ENCODE measurements around the gene ARHGAP10.
"Not testable (repeated sequence)": the region's sequence is repeated elsewhere in the genome, so short reads cannot be mapped to it uniquely, and the experiment has no call there.

Gene ARHGAP10

DNA sequence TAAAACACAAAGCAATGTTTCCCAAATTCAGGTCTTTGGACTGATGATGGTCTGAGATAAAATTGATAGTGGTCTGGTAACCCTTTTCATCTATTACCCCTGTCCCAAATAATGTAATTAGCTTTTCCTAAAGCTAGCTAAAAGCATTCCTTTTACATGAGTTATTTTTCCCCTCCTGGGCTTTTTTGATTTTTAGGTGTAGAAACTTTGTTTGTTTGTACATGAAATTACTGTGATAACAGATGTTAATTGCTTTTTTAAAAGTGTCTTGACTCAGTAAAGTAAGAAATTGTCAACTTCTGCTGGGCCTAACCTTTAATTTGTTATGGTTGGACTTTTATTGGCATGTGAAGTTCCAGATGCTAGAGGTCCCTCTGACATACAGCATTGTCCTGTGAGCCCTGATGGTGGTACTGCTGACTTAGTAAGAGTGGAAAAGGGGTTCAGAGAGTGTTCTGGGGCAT is 145.5 kb downstream of the ARHGAP10 start:
- H3K9me3 Mint-ChIP-seq = no peaks in the 10 kb centered on the region
- H3K4me1 Mint-ChIP-seq (ENCODE audit: low read depth) = no peaks in the 10 kb centered on the region
- no peak overlapping the region for H3K4me3 Mint-ChIP-seq
- peaks cover 4% of the 10 kb centered on the region for H3K36me3 Mint-ChIP-seq (ENCODE audit: low read depth)
- no peak overlapping the region for H3K27ac Mint-ChIP-seq
- no peaks in the 10 kb centered on the region for H3K27me3 Mint-ChIP-seq

DNA sequence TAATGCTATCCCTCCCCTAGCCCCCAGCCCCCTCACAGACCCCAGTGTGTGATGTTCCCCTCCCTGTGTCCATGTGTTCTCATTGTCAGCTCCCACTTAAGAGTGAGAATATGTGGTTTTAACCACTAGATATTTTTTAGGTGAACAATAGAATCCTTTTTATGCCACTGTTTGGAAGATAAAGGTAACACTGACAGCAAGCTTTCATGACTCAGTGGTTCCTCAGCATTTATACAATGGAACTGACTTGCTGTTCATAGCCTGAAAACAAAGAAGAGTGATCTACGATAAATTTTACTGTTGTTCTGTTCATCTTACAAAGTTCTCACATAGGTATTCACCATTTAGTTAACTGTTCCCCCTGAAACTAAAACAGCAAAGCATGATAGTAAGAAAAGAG is 147.8 kb downstream of the ARHGAP10 start:
- Mint-ChIP-seq H3K4me3 (no peak overlapping the region), H3K27me3 (no peaks in the 10 kb centered on the region), H3K9me3 (peaks cover 3% of the 10 kb centered on the region), H3K4me1 (ENCODE audit: low read depth) (no peaks in the 10 kb centered on the region), H3K36me3 (ENCODE audit: low read depth) (peaks cover 7% of the 10 kb centered on the region), H3K27ac (no peak overlapping the region)

DNA sequence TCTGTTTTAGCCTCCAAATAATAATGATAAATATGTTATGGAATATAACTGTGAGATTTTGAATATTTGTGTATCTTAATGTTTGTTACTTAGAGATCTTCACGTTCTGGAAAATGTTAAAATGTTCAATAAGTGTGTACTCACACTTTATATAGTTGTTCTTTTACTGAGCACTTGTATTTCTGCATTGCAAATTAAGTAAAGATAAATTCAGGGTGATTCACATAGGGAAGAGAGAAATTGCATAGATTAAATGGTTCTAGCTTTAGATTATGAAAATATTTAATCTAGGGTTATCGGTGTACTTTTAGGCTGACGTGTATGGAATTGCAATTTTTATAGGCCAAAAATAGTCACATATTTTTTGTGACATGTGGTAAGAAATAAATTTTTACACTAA is 148.6 kb downstream of the ARHGAP10 start:
- H3K27me3 Mint-ChIP-seq = no peaks in the 10 kb centered on the region
- no peak overlapping the region for H3K4me3 Mint-ChIP-seq
- no peaks in the 10 kb centered on the region for H3K4me1 Mint-ChIP-seq (ENCODE audit: low read depth)
- H3K27ac Mint-ChIP-seq = no peak overlapping the region
- H3K9me3 Mint-ChIP-seq = peaks cover 11% of the 10 kb centered on the region
- H3K36me3 Mint-ChIP-seq (ENCODE audit: low read depth) = peaks cover 16% of the 10 kb centered on the region

DNA sequence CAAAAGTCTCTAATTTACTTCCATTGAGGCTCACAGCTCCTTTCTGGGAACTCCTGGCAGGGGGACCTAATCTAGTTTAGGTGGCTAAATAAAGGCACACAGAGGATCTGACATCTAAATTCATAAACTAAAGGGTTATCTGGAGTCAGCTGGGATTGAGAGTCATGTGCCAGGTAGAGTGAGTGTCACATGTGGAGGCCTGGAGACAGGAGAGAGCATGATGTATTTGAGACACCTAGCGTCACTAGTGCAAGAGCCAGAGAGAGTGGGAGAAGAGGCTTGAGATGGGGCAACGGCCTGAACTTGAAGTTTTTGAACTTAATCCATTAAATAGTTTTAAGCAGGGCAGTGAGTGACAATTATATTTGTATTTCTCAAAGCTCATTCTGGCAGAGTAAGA is 152.6 kb downstream of the ARHGAP10 start:
- Mint-ChIP-seq H3K27ac (no peak overlapping the region), H3K9me3 (peaks cover 13% of the 10 kb centered on the region), H3K4me1 (ENCODE audit: low read depth) (no peaks in the 10 kb centered on the region), H3K36me3 (ENCODE audit: low read depth) (peaks cover 24% of the 10 kb centered on the region), H3K27me3 (no peaks in the 10 kb centered on the region), H3K4me3 (no peak overlapping the region)

DNA sequence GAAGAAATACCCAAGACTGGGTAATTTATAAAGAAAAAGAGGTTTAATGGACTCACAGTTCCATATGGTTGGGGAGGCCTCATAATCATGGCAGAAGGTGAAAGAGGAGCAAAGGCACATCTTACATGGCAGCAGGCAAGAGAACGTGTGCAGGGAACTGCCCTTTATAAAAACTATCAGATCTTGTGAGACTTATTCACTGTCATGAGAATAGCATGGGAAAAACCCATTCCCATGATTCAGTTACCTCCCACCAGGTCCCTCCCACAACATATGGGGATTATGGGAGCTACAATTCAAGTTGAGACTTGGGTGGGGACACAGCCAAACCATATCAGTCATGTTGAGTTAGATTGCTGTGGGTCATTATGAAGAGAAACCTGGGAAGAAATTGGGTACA is 153.3 kb downstream of the ARHGAP10 start:
- H3K27me3 Mint-ChIP-seq; H3K27ac Mint-ChIP-seq; H3K4me1 Mint-ChIP-seq (ENCODE audit: low read depth); H3K4me3 Mint-ChIP-seq: not testable (repeated sequence)
- Mint-ChIP-seq H3K9me3 (peaks cover 13% of the 10 kb centered on the region), H3K36me3 (ENCODE audit: low read depth) (peaks cover 24% of the 10 kb centered on the region)

DNA sequence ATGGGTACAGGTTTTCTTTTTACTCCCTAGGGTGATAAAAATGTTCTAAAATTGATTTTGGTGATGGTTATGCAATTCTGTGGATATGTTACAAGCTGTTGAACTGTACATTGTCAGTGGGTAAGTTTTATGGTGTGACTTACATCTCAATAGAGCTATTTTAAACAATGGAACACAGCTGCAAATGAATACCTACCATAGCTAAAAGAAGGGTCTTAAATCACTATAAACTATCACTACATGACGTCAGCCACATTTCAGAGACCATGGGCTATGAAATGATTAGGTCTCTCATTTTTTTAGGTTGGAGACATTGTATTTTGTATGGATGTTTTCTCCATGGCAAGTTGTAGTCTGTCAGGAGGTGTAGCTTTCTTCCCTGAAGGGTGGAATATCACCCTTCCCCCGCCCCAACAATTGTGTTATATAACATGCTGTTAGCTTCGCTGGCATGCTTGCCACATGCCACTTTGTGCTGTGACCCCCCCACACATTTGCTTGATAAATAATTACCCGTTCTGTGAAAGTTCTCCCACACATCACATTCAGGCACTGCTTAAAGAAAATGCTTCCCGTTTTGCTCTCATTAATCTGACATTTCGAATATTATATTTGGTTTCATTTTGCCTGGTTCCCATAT is 159.7 kb downstream of the ARHGAP10 start:
- Mint-ChIP-seq H3K27ac (no peak overlapping the region), H3K27me3 (no peaks in the 10 kb centered on the region), H3K4me1 (ENCODE audit: low read depth) (no peaks in the 10 kb centered on the region), H3K36me3 (ENCODE audit: low read depth) (peaks cover 9% of the 10 kb centered on the region), H3K9me3 (peaks cover 25% of the 10 kb centered on the region), H3K4me3 (no peak overlapping the region)

DNA sequence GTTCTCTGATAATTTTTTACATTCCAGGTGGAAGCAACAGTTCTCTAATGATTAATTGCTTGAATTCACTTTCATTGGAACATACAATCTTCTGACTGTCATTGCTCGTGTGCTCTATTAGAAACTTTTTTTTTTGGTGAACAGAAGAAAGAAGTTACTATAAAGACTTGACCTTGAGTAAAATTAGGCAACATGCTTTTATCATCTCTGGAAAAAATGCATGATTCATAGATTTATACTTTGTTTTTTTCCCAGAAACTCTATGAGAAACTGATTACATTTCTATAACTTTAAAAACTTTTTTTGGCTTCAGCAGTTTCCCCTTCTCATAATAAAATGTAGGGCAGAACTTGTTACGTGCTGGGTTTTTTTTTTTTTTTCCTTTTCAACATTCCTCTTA is 167.6 kb downstream of the ARHGAP10 start:
- peaks cover 16% of the 10 kb centered on the region for H3K36me3 Mint-ChIP-seq (ENCODE audit: low read depth)
- no peaks in the 10 kb centered on the region for H3K27me3 Mint-ChIP-seq
- peaks cover 14% of the 10 kb centered on the region for H3K9me3 Mint-ChIP-seq
- H3K4me3 Mint-ChIP-seq = no peak overlapping the region
- no peaks in the 10 kb centered on the region for H3K4me1 Mint-ChIP-seq (ENCODE audit: low read depth)
- no peak overlapping the region for H3K27ac Mint-ChIP-seq

DNA sequence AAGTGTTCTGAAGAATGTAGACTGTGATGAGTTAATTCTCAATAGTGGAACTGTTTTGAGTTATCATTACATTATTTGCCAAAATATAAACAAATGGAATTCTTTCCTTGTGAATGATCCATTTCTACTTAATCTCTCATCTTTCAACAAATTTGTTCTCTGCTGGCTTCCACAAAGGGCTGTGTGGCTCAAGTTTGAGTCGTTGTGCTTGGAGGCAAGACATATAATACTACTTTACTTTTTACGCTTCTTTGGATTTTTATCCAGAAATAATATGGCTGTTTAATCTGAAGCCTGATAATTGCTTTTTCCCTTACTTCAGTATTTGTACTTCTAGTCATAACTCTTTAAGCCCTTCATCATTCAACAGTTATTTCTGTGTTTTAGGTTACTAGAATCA is 169.5 kb downstream of the ARHGAP10 start:
- peaks cover 13% of the 10 kb centered on the region for H3K9me3 Mint-ChIP-seq
- no peaks in the 10 kb centered on the region for H3K27me3 Mint-ChIP-seq
- no peaks in the 10 kb centered on the region for H3K4me1 Mint-ChIP-seq (ENCODE audit: low read depth)
- H3K4me3 Mint-ChIP-seq = no peak overlapping the region
- H3K27ac Mint-ChIP-seq = no peak overlapping the region
- peaks cover 12% of the 10 kb centered on the region for H3K36me3 Mint-ChIP-seq (ENCODE audit: low read depth)

DNA sequence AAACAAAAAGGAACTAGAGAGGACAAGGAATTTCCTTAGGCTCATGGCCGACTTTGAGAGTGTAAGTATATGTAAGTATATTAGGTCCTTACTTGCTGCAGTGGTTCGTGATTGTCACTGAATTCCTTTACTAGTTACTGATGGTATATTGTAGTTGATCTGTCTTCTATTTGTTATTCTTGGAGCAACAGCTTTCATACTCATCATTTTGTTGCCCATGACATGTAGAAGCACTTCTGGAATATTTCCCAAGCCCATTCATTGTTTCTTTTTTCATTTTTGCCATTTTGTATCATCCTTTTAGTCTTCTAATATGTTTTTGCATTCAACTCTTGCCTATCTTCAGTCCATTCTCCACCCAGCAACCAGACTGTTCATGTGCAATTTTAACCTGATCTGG is 170.0 kb downstream of the ARHGAP10 start:
- H3K9me3 Mint-ChIP-seq = peaks cover 13% of the 10 kb centered on the region
- peaks cover 12% of the 10 kb centered on the region for H3K36me3 Mint-ChIP-seq (ENCODE audit: low read depth)
- H3K27ac Mint-ChIP-seq = no peak overlapping the region
- H3K27me3 Mint-ChIP-seq = no peaks in the 10 kb centered on the region
- no peaks in the 10 kb centered on the region for H3K4me1 Mint-ChIP-seq (ENCODE audit: low read depth)
- no peak overlapping the region for H3K4me3 Mint-ChIP-seq

DNA sequence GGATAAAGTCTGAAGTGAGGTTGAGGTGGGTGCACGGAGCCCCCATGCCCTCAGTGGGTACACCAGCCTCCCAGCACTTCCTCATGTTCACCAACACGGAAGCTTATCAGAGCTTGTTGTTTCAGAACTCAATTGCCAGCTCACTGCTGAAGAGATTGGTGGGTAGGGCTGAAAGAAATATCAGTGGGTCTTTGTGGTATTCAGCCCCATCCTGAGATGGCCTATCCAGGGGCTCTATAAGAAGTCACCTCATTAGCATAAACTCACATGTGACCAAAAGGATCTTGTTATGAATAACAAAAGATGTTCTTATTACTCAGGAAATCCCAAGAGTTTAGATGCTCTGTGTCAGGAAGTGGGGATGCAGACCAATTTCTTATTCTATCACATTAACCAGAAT is 177.3 kb downstream of the ARHGAP10 start:
- peaks cover 5% of the 10 kb centered on the region for H3K9me3 Mint-ChIP-seq
- H3K27me3 Mint-ChIP-seq = no peaks in the 10 kb centered on the region
- H3K4me1 Mint-ChIP-seq (ENCODE audit: low read depth) = no peaks in the 10 kb centered on the region
- peaks cover 4% of the 10 kb centered on the region for H3K36me3 Mint-ChIP-seq (ENCODE audit: low read depth)
- no peak overlapping the region for H3K27ac Mint-ChIP-seq
- H3K4me3 Mint-ChIP-seq = no peak overlapping the region

DNA sequence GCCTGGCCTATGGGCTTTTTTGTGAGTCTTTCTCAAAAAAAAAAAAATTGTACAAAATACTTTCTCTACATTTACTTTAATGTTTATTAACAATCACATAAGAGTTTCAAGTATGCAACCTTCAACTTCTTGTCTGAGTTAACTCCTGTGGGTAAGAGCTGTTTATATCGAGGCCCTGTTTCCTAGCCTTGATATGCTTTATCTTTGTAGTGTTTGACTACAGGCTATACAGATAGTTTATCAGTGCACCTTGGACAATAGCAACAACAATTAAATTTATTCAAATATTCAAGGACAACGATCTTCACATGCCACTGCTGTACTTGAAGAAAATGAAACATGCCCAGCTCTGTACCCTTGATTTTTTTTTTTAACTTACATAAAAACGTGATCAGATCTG is 178.4 kb downstream of the ARHGAP10 start:
- Mint-ChIP-seq H3K4me3 (no peak overlapping the region), H3K27ac (no peak overlapping the region), H3K9me3 (peaks cover 5% of the 10 kb centered on the region), H3K27me3 (no peaks in the 10 kb centered on the region), H3K36me3 (ENCODE audit: low read depth) (peaks cover 4% of the 10 kb centered on the region), H3K4me1 (ENCODE audit: low read depth) (no peaks in the 10 kb centered on the region)

DNA sequence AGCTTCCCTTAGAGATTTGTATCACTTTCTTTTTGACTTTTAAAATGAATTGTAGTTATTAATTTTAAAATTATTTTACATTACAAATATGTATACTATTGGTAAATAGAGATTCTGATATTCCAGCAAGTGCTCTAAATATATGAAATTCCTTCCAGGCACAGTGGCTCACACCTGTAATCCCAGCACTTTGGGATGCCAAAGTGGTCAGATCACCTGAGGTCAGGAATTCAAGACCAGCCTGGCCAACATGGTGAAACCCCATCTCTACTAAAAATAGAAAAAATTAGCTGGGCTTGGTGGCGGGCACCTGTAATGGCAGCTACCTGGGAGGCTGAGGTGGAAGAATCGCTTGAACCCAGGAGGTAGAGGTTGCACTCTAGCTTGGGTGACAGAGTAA is 180.2 kb downstream of the ARHGAP10 start:
- H3K27me3 Mint-ChIP-seq; H3K27ac Mint-ChIP-seq; H3K36me3 Mint-ChIP-seq (ENCODE audit: low read depth); H3K4me3 Mint-ChIP-seq; H3K4me1 Mint-ChIP-seq (ENCODE audit: low read depth); H3K9me3 Mint-ChIP-seq: not testable (repeated sequence)

DNA sequence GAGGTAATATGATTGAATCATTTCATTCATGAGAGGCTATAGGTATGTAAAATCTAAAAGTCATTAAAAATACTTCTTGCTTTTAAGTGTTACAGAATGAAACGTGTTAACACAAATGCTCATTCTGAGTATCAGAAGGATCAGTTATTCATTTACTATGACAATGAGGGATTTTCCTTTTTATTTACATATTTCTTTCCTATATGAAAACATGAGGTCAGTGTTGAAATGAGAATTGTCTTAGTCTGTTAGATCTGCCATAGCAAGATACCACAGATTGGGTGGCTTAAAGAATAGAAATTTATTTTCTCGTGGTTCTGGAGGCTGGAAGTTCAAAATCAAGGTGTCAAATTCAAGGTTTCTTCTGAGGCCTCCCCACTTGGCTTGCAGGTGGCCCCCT is 181.2 kb downstream of the ARHGAP10 start:
- no peak overlapping the region for H3K4me3 Mint-ChIP-seq
- H3K4me1 Mint-ChIP-seq (ENCODE audit: low read depth) = no peaks in the 10 kb centered on the region
- no peaks in the 10 kb centered on the region for H3K9me3 Mint-ChIP-seq
- H3K36me3 Mint-ChIP-seq (ENCODE audit: low read depth) = peaks cover 4% of the 10 kb centered on the region
- H3K27me3 Mint-ChIP-seq = no peaks in the 10 kb centered on the region
- no peak overlapping the region for H3K27ac Mint-ChIP-seq

DNA sequence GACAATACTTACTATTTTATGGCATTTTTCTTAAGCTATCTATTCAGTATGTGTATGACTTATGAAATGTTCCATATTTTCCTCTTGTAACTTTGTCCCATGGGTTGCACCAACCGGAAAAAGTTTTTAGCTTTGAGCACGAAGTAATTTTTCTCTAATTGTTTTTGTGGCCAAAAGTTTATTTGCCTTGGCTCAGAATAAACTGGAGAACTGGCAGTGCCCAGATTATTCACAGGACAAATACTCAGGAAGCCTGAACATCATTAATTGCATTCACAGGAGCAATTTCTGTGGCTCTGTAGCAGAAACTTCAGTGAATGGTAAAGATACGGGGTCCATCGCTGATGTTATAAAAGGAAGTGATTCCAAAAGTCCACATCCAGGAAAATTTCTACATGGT is 184.5 kb downstream of the ARHGAP10 start:
- H3K27me3 Mint-ChIP-seq = no peaks in the 10 kb centered on the region

DNA sequence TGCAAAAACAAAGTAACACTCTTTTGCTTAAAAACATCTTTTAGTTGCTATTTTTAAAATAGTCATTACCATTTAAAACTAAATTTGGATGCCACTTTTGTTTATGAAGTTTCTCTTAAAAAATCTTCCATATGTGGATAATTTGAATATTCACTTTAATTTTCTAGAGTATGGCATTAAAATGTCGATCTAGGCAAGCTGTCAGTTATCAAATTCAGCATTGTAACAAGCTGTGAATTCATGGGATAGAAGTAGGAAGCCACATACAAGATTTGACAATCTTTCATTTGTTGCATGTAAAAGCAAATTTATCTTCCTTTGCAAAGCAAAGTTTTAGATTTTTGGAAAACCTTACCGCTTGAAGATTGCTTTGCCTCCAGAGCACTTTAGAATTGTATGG is 191.5 kb downstream of the ARHGAP10 start:
- H3K4me3 Mint-ChIP-seq = no peak overlapping the region
- no peaks in the 10 kb centered on the region for H3K36me3 Mint-ChIP-seq (ENCODE audit: low read depth)
- H3K4me1 Mint-ChIP-seq (ENCODE audit: low read depth) = no peaks in the 10 kb centered on the region
- no peak overlapping the region for H3K27ac Mint-ChIP-seq
- H3K9me3 Mint-ChIP-seq = no peaks in the 10 kb centered on the region
- H3K27me3 Mint-ChIP-seq = no peaks in the 10 kb centered on the region

More for the DNA sequence above, 184.5 kb downstream of the ARHGAP10 start:
- Mint-ChIP-seq H3K9me3 (no peaks in the 10 kb centered on the region), H3K4me3 (no peak overlapping the region), H3K4me1 (ENCODE audit: low read depth) (no peaks in the 10 kb centered on the region), H3K36me3 (ENCODE audit: low read depth) (peaks cover 4% of the 10 kb centered on the region), H3K27ac (no peak overlapping the region)

DNA sequence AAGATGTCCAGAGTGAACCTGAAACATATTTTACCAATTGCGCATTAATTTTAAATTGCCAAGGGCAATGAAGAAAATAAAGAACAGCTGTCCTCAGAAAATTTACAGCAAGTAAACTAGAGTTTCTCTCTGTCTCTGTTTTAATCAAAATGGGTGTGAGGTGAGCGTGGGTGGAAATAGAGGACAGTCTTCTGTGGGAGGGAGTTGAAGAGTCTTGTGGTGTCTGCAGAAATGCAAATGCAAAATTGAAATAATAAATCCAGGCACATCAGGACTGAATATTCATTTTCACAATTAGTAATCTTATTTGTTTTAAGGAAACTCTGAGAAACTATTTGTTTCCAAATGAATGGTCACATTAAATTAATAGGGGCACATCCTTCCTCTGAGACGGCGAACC is 192.0 kb downstream of the ARHGAP10 start:
- Mint-ChIP-seq H3K4me3 (no peak overlapping the region), H3K27me3 (no peaks in the 10 kb centered on the region), H3K9me3 (no peaks in the 10 kb centered on the region), H3K4me1 (ENCODE audit: low read depth) (no peaks in the 10 kb centered on the region), H3K27ac (no peak overlapping the region), H3K36me3 (ENCODE audit: low read depth) (no peaks in the 10 kb centered on the region)

Data from stimulated activated naive CD8-positive, alpha-beta T cell treated with anti-CD3 and anti-CD28 coated beads, Interleukin-15, Interleukin-2, amounts not matched to agents 100 ng/mL and 50 ng/mL, for 24 hours (primary cell).